SH-SY5Y (cell line): ENCODE results near the gene ZNF205.

Source experiments
- GATA2 ChIP-seq: IDR thresholded peaks from 2 replicates; pipeline ENCODE4 v1.6.1; 2011; ENCODE audit warnings: mild to moderate bottlenecking, low read depth, low read length
- GATA3 ChIP-seq: IDR thresholded peaks from 2 replicates; pipeline ENCODE4 v1.6.1; 2011; ENCODE audit warnings: low read depth, mild to moderate bottlenecking, low read length, moderate library complexity

- no peak for TF ChIP-seq GATA3
- no peak for TF ChIP-seq GATA2
These were observed 41.7 kb upstream of the ZNF205 start for GRCh38 chr16:3070608-3071111.
